ENCODE data around the gene ACSM4. TPM values are rescaled to one million over a fixed set of nuclear protein-coding genes. Genes with fewer than 3 reads are reported as not detected.
"Not testable (repeated sequence)": the region's sequence is repeated elsewhere in the genome, so short reads cannot be mapped to it uniquely, and the experiment has no call there.

ACSM4 gene
- total RNA-seq, 1 donor, result not detected

GRCh38 chr12:7337790-7338189, 33.9 kb downstream of the ACSM4 start:
- DNase-seq (ENCODE audit: low read depth in 2 of 3, low spot score in 2 of 3), result not testable (repeated sequence)

- no peak for DNase-seq (ENCODE audit: low read depth in 2 of 3, low spot score in 2 of 3)
These were observed 35.8 kb downstream of the ACSM4 start for GRCh38 chr12:7339675-7340074.

GRCh38 chr12:7344833-7345606, 41.1 kb downstream of the ACSM4 start:
- DNase-seq (ENCODE audit: low read depth in 2 of 3, low spot score in 2 of 3), result peak in 1 of 3 donors; percentile 7

GRCh38 chr12:7346551-7347225, 42.8 kb downstream of the ACSM4 start:
- DNase-seq (ENCODE audit: low read depth in 2 of 3, low spot score in 2 of 3), result peak in 1 of 3 donors; percentile 3

- DNase-seq (ENCODE audit: low read depth in 2 of 3, low spot score in 2 of 3), result no peak
These were observed 45.5 kb downstream of the ACSM4 start for GRCh38 chr12:7349418-7349817.

- no peak for DNase-seq (ENCODE audit: low read depth in 2 of 3, low spot score in 2 of 3)
These were observed 47.3 kb downstream of the ACSM4 start for GRCh38 chr12:7351177-7351576.

GRCh38 chr12:7352661-7353060, 48.8 kb downstream of the ACSM4 start:
- no peak for DNase-seq (ENCODE audit: low read depth in 2 of 3, low spot score in 2 of 3)

- no peak for DNase-seq (ENCODE audit: low read depth in 2 of 3, low spot score in 2 of 3)
These were observed 50.7 kb downstream of the ACSM4 start for GRCh38 chr12:7354529-7354928.

GRCh38 chr12:7361265-7361664, 57.4 kb downstream of the ACSM4 start:
- DNase-seq (ENCODE audit: low read depth in 2 of 3, low spot score in 2 of 3), result no peak

- DNase-seq (ENCODE audit: low read depth in 2 of 3, low spot score in 2 of 3), result no peak
These were observed 58.9 kb downstream of the ACSM4 start for GRCh38 chr12:7362734-7363133.

GRCh38 chr12:7369274-7369729, 65.4 kb downstream of the ACSM4 start:
- DNase-seq (ENCODE audit: low read depth in 2 of 3, low spot score in 2 of 3), result no peak

GRCh38 chr12:7373226-7373625, 69.4 kb downstream of the ACSM4 start:
- no peak for DNase-seq (ENCODE audit: low read depth in 2 of 3, low spot score in 2 of 3)

GRCh38 chr12:7374423-7375144, 70.7 kb downstream of the ACSM4 start:
- DNase-seq (ENCODE audit: low read depth in 2 of 3, low spot score in 2 of 3), result peak in 2 of 3 donors; percentile 55 to 88

GRCh38 chr12:7375145-7375543, 71.3 kb downstream of the ACSM4 start:
- no peak for DNase-seq (ENCODE audit: low read depth in 2 of 3, low spot score in 2 of 3)

GRCh38 chr12:7376196-7376595, 72.3 kb downstream of the ACSM4 start:
- DNase-seq (ENCODE audit: low read depth in 2 of 3, low spot score in 2 of 3), result no peak

Other genes with a start within 250 kb of the ACSM4 start
- gene C1S, start 243.4 kb upstream of the ACSM4 start, total RNA-seq, result 0.81 TPM
- gene C1R, start 211.6 kb upstream of the ACSM4 start, total RNA-seq, result 11.0 TPM
- 71.9 TPM for gene C1RL, start 194.9 kb upstream of the ACSM4 start, total RNA-seq
- gene RBP5, start 175.2 kb upstream of the ACSM4 start, total RNA-seq, result under 0.01 TPM
- gene CLSTN3, start 173.7 kb upstream of the ACSM4 start, total RNA-seq, result 53.9 TPM
- 32.3 TPM for gene PEX5, start 114.4 kb upstream of the ACSM4 start, total RNA-seq
- under 0.01 TPM for gene CD163L1, start 140.1 kb downstream of the ACSM4 start, total RNA-seq
- gene CD163, start 199.7 kb downstream of the ACSM4 start, total RNA-seq, result 0.27 TPM